ENCODE measurements around the gene SLC16A11. TPM values are rescaled to one million over a fixed set of nuclear protein-coding genes. Genes with fewer than 3 reads are reported as not detected.
A peak's percentile ranks its signal among the peaks of the same experiment; 100 is the strongest.

SLC16A11 gene
- total RNA-seq, 1 donor from 2014 or later, result not detected

DNA sequence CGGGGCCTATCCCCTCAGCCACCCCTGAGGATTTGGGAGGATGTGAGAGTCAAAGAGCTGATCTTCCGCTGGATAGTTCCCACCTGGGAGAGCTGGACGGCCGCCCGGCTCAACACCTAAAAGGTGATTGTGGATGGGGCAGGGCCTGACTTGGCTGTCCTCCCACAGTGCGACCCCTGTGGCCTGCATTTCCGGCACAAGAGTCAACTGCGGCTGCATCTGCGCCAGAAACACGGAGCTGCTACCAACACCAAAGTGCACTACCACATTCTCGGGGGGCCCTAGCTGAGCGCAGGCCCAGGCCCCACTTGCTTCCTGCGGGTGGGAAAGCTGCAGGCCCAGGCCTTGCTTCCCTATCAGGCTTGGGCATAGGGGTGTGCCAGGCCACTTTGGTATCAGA lies 16.6 kb downstream of the SLC16A11 start:
- Mint-ChIP-seq H3K36me3 (ENCODE audit: low read depth, unreplicated experiment) (peaks cover 3% of the 10 kb centered on the region), H3K27me3 (ENCODE audit: low read depth, unreplicated experiment) (peaks cover 19% of the 10 kb centered on the region), H3K4me1 (ENCODE audit: low read depth, unreplicated experiment) (no peaks in the 10 kb centered on the region), H3K9me3 (ENCODE audit: unreplicated experiment) (peaks cover 4% of the 10 kb centered on the region), H3K4me3 (ENCODE audit: unreplicated experiment) (no peak overlapping the region), H3K27ac (ENCODE audit: unreplicated experiment) (no peak overlapping the region)
- Histone ChIP-seq H3K27ac (ENCODE audit: low read depth, low read length) (no peak overlapping the region), H3K79me2 (ENCODE audit: insufficient read depth, low read length) (no peaks in the 10 kb centered on the region), H3K36me3 (ENCODE audit: insufficient read depth, low read length) (no peaks in the 10 kb centered on the region), H3K4me1 (ENCODE audit: insufficient read depth, low read length) (no peaks in the 10 kb centered on the region), H3K4me3 (ENCODE audit: insufficient read depth, low read depth, low read length) (no peak overlapping the region), H3K4me2 (ENCODE audit: low read length) (no peak overlapping the region), H3K9me3 (ENCODE audit: insufficient read depth, low read depth, low read length) (no peaks in the 10 kb centered on the region), H2AFZ (ENCODE audit: low read depth, low read length) (no peak overlapping the region), H4K20me1 (ENCODE audit: insufficient read depth, low read length) (no peaks in the 10 kb centered on the region), H3K27me3 (ENCODE audit: insufficient read depth, low read length) (peaks cover 8% of the 10 kb centered on the region), H3K9ac (ENCODE audit: low read length) (no peak overlapping the region)
- DNase-seq (ENCODE audit: low read depth) (no peak), FAIRE-seq (no peak)
- TF ChIP-seq CTCF (IDR thresholded peaks at IDR 0.05; ENCODE audit: insufficient read depth, low read depth, low read length) (no peak), EZH2 (IDR thresholded peaks at IDR 0.05; ENCODE audit: insufficient read depth, low read length) (no peak)

GRCh38 chr17:7026471-7027115 lies 17.3 kb downstream of the SLC16A11 start:
- H3K27ac ChIP-seq (ENCODE audit: low read depth, low read length), result no peak overlapping the region
- H3K9me3 Mint-ChIP-seq (ENCODE audit: unreplicated experiment), result peaks cover 4% of the 10 kb centered on the region
- H3K4me1 ChIP-seq (ENCODE audit: insufficient read depth, low read length), result no peaks in the 10 kb centered on the region
- no peak overlapping the region for H3K27ac Mint-ChIP-seq (ENCODE audit: unreplicated experiment)
- peaks cover 10% of the 10 kb centered on the region for H3K27me3 ChIP-seq (ENCODE audit: insufficient read depth, low read length)
- H3K4me3 Mint-ChIP-seq (ENCODE audit: unreplicated experiment), result no peak overlapping the region
- no peak overlapping the region for H3K4me3 ChIP-seq (ENCODE audit: insufficient read depth, low read depth, low read length)
- H3K4me2 ChIP-seq (ENCODE audit: low read length), result no peak overlapping the region
- DNase-seq (ENCODE audit: low read depth) (no peak), FAIRE-seq (no peak)
- no peak overlapping the region for H3K9ac ChIP-seq (ENCODE audit: low read length)
- H3K79me2 ChIP-seq (ENCODE audit: insufficient read depth, low read length), result no peaks in the 10 kb centered on the region
- no peaks in the 10 kb centered on the region for H3K9me3 ChIP-seq (ENCODE audit: insufficient read depth, low read depth, low read length)
- H3K36me3 Mint-ChIP-seq (ENCODE audit: low read depth, unreplicated experiment), result peaks cover 3% of the 10 kb centered on the region
- no peak for TF ChIP-seq CTCF (IDR thresholded peaks at IDR 0.05; ENCODE audit: insufficient read depth, low read depth, low read length)
- no peak for TF ChIP-seq EZH2 (IDR thresholded peaks at IDR 0.05; ENCODE audit: insufficient read depth, low read length)
- no peaks in the 10 kb centered on the region for H3K36me3 ChIP-seq (ENCODE audit: insufficient read depth, low read length)
- H3K27me3 Mint-ChIP-seq (ENCODE audit: low read depth, unreplicated experiment), result peaks cover 22% of the 10 kb centered on the region
- H2AFZ ChIP-seq (ENCODE audit: low read depth, low read length), result no peak overlapping the region
- H4K20me1 ChIP-seq (ENCODE audit: insufficient read depth, low read length), result no peaks in the 10 kb centered on the region
- H3K4me1 Mint-ChIP-seq (ENCODE audit: low read depth, unreplicated experiment), result no peaks in the 10 kb centered on the region

DNA sequence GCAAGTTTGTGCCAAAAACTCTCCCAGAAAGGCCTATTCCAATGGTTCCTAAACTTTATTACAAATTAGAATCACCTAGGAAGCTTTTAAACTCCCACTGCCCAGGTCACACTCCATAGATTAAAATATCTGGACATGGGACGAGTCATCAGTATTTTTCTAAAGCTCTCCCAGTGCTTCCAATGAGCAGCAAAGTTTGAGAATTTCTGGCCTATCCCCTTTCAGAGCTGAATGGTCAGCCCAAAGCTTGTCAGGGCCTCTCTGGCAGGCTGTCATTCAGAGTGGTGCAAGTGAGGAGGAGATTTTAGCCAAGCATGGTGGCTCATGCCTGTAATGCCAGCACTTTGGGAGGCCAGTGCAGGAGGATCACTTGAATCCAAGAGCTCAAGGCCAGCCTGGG lies 18.6 kb downstream of the SLC16A11 start:
- Histone ChIP-seq H3K4me1 (ENCODE audit: insufficient read depth, low read length) (no peaks in the 10 kb centered on the region), H3K36me3 (ENCODE audit: insufficient read depth, low read length) (no peaks in the 10 kb centered on the region), H3K4me3 (ENCODE audit: insufficient read depth, low read depth, low read length) (no peak overlapping the region), H3K79me2 (ENCODE audit: insufficient read depth, low read length) (no peaks in the 10 kb centered on the region), H3K27ac (ENCODE audit: low read depth, low read length) (no peak overlapping the region), H3K27me3 (ENCODE audit: insufficient read depth, low read length) (peaks cover 10% of the 10 kb centered on the region), H3K9ac (ENCODE audit: low read length) (no peak overlapping the region), H3K4me2 (ENCODE audit: low read length) (no peak overlapping the region), H4K20me1 (ENCODE audit: insufficient read depth, low read length) (no peaks in the 10 kb centered on the region), H2AFZ (ENCODE audit: low read depth, low read length) (no peak overlapping the region), H3K9me3 (ENCODE audit: insufficient read depth, low read depth, low read length) (no peaks in the 10 kb centered on the region)
- no peak for DNase-seq (ENCODE audit: low read depth)
- Mint-ChIP-seq H3K4me1 (ENCODE audit: low read depth, unreplicated experiment) (no peaks in the 10 kb centered on the region), H3K27me3 (ENCODE audit: low read depth, unreplicated experiment) (peaks cover 33% of the 10 kb centered on the region), H3K27ac (ENCODE audit: unreplicated experiment) (peak overlapping the region; percentile 79), H3K36me3 (ENCODE audit: low read depth, unreplicated experiment) (peaks cover 3% of the 10 kb centered on the region), H3K9me3 (ENCODE audit: unreplicated experiment) (peaks cover 2% of the 10 kb centered on the region), H3K4me3 (ENCODE audit: unreplicated experiment) (no peak overlapping the region)
- no peak for TF ChIP-seq EZH2 (IDR thresholded peaks at IDR 0.05; ENCODE audit: insufficient read depth, low read length)
- no peak for TF ChIP-seq CTCF (IDR thresholded peaks at IDR 0.05; ENCODE audit: insufficient read depth, low read depth, low read length)
- FAIRE-seq, result no peak

All from astrocyte (in vitro differentiated cells and primary cell).